ENCODE data around the gene FMNL2.

GRCh38 chr2:152297715-152298114, 37.3 kb upstream of the FMNL2 start:
- TF ChIP-seq ATF3 (IDR thresholded peaks at IDR 0.05) (no peak), TAF1 (conservative IDR thresholded peaks at IDR 0.05) (no peak), CTCF (IDR thresholded peaks at IDR 0.05; ENCODE audit: low read depth, low read length, missing input control) (no peak), YY1 (IDR thresholded peaks at IDR 0.05) (no peak), RAD21 (IDR thresholded peaks at IDR 0.05) (no peak), RXRA (IDR thresholded peaks at IDR 0.05) (no peak), EGR1 (IDR thresholded peaks at IDR 0.05; ENCODE audit: low read depth in 2 of 2) (no peak), GABPA (IDR thresholded peaks at IDR 0.05 in 1 of 2, conservative IDR thresholded peaks at IDR 0.05 in 1 of 2) (no peak)
- TF ChIP-seq, protein P1, sequence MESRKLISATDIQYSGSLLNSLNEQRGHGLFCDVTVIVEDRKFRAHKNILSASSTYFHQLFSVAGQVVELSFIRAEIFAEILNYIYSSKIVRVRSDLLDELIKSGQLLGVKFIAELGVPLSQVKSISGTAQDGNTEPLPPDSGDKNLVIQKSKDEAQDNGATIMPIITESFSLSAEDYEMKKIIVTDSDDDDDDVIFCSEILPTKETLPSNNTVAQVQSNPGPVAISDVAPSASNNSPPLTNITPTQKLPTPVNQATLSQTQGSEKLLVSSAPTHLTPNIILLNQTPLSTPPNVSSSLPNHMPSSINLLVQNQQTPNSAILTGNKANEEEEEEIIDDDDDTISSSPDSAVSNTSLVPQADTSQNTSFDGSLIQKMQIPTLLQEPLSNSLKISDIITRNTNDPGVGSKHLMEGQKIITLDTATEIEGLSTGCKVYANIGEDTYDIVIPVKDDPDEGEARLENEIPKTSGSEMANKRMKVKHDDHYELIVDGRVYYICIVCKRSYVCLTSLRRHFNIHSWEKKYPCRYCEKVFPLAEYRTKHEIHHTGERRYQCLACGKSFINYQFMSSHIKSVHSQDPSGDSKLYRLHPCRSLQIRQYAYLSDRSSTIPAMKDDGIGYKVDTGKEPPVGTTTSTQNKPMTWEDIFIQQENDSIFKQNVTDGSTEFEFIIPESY (IDR thresholded peaks at IDR 0.05): no peak
